ENCODE results near the gene SPHK2. TPM values are rescaled to one million over a fixed set of nuclear protein-coding genes. Genes with fewer than 3 reads are reported as not detected.

Gene SPHK2
- polyA plus RNA-seq, 2 of the 4 experiments (the other 2 are of a cell fraction) = 6.1 to 18.3 TPM

- H3K4me3 ChIP-seq = no peak overlapping the region
- H3K4me2 ChIP-seq = peak overlapping the region; percentile 100
- FAIRE-seq = no peak
- DNase-seq (ENCODE audit: low read depth in 1 of 2, low spot score in 1 of 2) = no peak
- ChIA-PET CTCF (interaction anchor here (0.5 to 2.0 kb wide), 10 partner anchors 9 to 515 kb away, joined by 3 to 6 read pairs (median 3); partner anchors contain the start of genes CA11 and FAM83E), POLR2A (interaction anchor here (0.5 to 1.5 kb wide), 5 partner anchors 9 to 77 kb away, joined by 3 to 18 read pairs (median 8); partner anchors contain the start of genes CA11, RPL18 and SPHK2)
- H3K27ac ChIP-seq = peak overlapping the region; percentile 86 to 92
- TF ChIP-seq TP53 (CRISPR knock-in tag; IDR thresholded peaks at IDR 0.05) = no peak
- TF ChIP-seq JUNB (IDR thresholded peaks at IDR 0.05) = 0 out of 2 replicates have a peak, but pooled peaks have one; percentile 10
- H3K9me3 ChIP-seq = no peaks in the 10 kb centered on the region
- no peak for ATAC-seq
- WGBS (ENCODE audit: missing lambda C conversion rate) = 79% methylated on average over 22 of the region's 22 CpGs
- H3K4me1 ChIP-seq = peaks cover 50% of the 10 kb centered on the region
These were observed 14.1 kb downstream of the SPHK2 start for GRCh38 chr19:48633148-48634035.

DNA sequence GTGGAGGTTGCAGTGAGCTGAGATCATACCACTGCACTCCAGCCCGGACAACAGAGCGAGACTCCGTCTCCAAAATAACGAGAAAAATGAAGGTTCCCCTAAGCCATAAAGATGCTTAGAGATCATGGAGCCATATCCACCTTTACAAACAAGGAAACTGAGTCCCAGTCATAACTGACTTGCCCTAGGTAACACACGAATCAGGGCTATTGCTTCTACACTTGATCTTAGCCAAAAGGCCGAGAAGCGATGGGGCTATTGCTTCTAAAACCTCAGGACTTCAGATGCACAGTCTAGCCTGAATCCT is 14.7 kb downstream of the SPHK2 start:
- DNase-seq (ENCODE audit: low read depth in 1 of 2, low spot score in 1 of 2) (no peak), FAIRE-seq (no peak), ATAC-seq (no peak)
- Histone ChIP-seq H3K27ac (peak overlapping the region; percentile 86 to 92), H3K4me1 (peaks cover 55% of the 10 kb centered on the region), H3K4me3 (no peak overlapping the region; the same call in 2 of the 3 replicates), H3K4me2 (peak overlapping the region; percentile 100), H3K9me3 (no peaks in the 10 kb centered on the region)
- CTCF ChIA-PET = interaction anchor here (0.5 to 2.0 kb wide), 8 partner anchors 10 to 515 kb away, joined by 3 to 6 read pairs (median 4); partner anchors contain the start of genes CA11 and FAM83E
- POLR2A ChIA-PET = interaction anchor here (0.5 to 1.5 kb wide), 5 partner anchors 10 to 77 kb away, joined by 3 to 18 read pairs (median 8); partner anchors contain the start of genes CA11, RPL18 and SPHK2
- TF ChIP-seq SREBF2 (IDR thresholded peaks at IDR 0.05) (no peak), JUN (IDR thresholded peaks at IDR 0.05) (no peak), ZC3H11A (IDR thresholded peaks at IDR 0.05) (no peak), FOSB (CRISPR knock-in tag; IDR thresholded peaks at IDR 0.05) (no peak), PHF8 (IDR thresholded peaks at IDR 0.05; ENCODE audit: borderline replicate concordance, low read depth) (no peak), HDAC2 (IDR thresholded peaks at IDR 0.05) (no peak), RFX5 (IDR thresholded peaks at IDR 0.05) (no peak), POLR2AphosphoS2 (conservative IDR thresholded peaks at IDR 0.05; ENCODE audit: low read length) (no peak), RCOR1 (IDR thresholded peaks at IDR 0.05; ENCODE audit: low read depth, low read length) (no peak), ESRRA (IDR thresholded peaks at IDR 0.05; ENCODE audit: borderline replicate concordance, low read length) (no peak), SMC3 (IDR thresholded peaks at IDR 0.05) (no peak)
- TF ChIP-seq, protein P1, sequence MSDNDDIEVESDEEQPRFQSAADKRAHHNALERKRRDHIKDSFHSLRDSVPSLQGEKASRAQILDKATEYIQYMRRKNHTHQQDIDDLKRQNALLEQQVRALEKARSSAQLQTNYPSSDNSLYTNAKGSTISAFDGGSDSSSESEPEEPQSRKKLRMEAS (IDR thresholded peaks at IDR 0.05) = no peak
- 75% methylated on average over 7 of the region's 7 CpGs for WGBS (ENCODE audit: missing lambda C conversion rate)

DNA sequence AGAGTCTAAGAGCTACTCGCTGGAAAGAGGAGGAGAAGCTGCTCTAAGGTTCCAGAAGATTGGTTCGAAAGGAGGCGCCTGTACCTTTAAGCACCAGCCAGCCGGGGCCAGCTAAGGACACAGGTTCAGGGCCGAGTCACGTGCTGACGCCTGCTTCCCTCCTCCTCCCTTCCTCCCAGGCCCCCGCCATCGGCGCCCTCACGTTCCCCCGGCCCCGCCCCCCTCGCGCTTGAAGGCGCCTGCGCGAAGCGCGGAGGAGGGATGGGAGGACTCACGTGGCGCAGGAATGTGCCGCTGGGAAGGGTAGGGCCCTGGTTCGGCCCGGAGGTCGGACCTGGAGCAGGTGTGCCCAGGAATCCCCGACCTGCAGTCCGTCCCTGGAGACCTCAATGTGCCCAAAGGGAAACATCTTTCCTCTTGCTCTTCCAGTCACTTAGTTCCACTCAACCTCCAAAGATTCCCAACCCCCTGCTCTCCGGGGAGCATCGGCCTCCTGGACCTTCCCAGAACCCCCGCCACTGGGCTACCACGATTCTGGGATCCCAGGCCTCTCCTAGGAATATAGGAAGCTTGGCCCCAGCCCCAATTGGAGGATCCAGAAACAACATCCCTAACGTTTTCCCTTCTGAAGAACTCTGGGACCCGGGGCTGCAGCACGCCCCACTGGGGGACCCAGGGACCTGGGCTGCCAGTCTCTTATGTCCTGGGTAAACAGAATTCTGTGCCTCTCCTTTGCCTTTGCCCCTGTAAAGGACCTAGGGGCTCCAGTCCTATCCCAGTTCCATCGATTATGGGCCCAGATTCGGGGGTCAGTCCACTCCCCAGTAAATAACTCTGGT is 15.3 kb downstream of the SPHK2 start:
- Histone ChIP-seq H3K4me3 (peak overlapping the region; percentile 71), H3K4me1 (peaks cover 55% of the 10 kb centered on the region), H3K27ac (peak overlapping the region; percentile 86 to 92), H3K9me3 (no peaks in the 10 kb centered on the region), H3K4me2 (peak overlapping the region; percentile 100)
- ATAC-seq (peak; percentile 21 to 52), DNase-seq (ENCODE audit: low read depth in 1 of 2, low spot score in 1 of 2) (peak; percentile 91 to 99), FAIRE-seq (peak; percentile 59)
- ChIA-PET CTCF (interaction anchor here (1.3 to 2.0 kb wide), 4 partner anchors 11 to 514 kb away, joined by 3 to 5 read pairs (median 4); partner anchors contain the start of gene FAM83E), POLR2A (interaction anchor here (0.5 to 1.5 kb wide), 5 partner anchors 11 to 78 kb away, joined by 3 to 18 read pairs (median 8); partner anchors contain the start of genes CA11, RPL18 and SPHK2)
- 4% methylated on average over 22 of the region's 37 CpGs for WGBS (ENCODE audit: missing lambda C conversion rate)
- TF ChIP-seq, protein P1 (IDR thresholded peaks at IDR 0.05) = peak; percentile 97; the same call in 1 of the 2 replicates
- TF ChIP-seq BHLHE40 (IDR thresholded peaks at IDR 0.05; ENCODE audit: low read depth, low read length) (peak; percentile 98), EP300 (IDR thresholded peaks at IDR 0.05) (peak in 1 of 2 experiments; percentile 49; a peak in 1 of 5 replicates), POLR2A (IDR thresholded peaks at IDR 0.05; ENCODE audit: low read length) (peak; percentile 67), SMC3 (IDR thresholded peaks at IDR 0.05) (no peak), TFCP2L1 (CRISPR knock-in tag; IDR thresholded peaks at IDR 0.05) (0 out of 2 replicates have a peak, but pooled peaks have one; percentile 32), FOSB (CRISPR knock-in tag; IDR thresholded peaks at IDR 0.05) (0 out of 2 replicates have a peak, but pooled peaks have one; percentile 38), E2F6 (IDR thresholded peaks at IDR 0.05; ENCODE audit: borderline replicate concordance, low read depth) (peak; percentile 94), HOXA7 (CRISPR knock-in tag; IDR thresholded peaks at IDR 0.05) (no peak), RFX5 (IDR thresholded peaks at IDR 0.05) (no peak), POLR2AphosphoS2 (conservative IDR thresholded peaks at IDR 0.05; ENCODE audit: low read length) (no peak), EHF (CRISPR knock-in tag; IDR thresholded peaks at IDR 0.05) (0 out of 2 replicates have a peak, but pooled peaks have one; percentile 21), MAZ (IDR thresholded peaks at IDR 0.05; ENCODE audit: borderline replicate concordance, low read depth, low read length) (peak; percentile 96), JUN (IDR thresholded peaks at IDR 0.05) (peak; percentile 73 to 86; a peak in 4 of 5 replicates), EHMT2 (IDR thresholded peaks at IDR 0.05; ENCODE audit: low read depth) (no peak), ZNF302 (CRISPR knock-in tag; IDR thresholded peaks at IDR 0.05) (no peak), MYC (IDR thresholded peaks at IDR 0.05; ENCODE audit: borderline replicate concordance, low read length) (peak; percentile 67)
- TF ChIP-seq, protein P2, sequence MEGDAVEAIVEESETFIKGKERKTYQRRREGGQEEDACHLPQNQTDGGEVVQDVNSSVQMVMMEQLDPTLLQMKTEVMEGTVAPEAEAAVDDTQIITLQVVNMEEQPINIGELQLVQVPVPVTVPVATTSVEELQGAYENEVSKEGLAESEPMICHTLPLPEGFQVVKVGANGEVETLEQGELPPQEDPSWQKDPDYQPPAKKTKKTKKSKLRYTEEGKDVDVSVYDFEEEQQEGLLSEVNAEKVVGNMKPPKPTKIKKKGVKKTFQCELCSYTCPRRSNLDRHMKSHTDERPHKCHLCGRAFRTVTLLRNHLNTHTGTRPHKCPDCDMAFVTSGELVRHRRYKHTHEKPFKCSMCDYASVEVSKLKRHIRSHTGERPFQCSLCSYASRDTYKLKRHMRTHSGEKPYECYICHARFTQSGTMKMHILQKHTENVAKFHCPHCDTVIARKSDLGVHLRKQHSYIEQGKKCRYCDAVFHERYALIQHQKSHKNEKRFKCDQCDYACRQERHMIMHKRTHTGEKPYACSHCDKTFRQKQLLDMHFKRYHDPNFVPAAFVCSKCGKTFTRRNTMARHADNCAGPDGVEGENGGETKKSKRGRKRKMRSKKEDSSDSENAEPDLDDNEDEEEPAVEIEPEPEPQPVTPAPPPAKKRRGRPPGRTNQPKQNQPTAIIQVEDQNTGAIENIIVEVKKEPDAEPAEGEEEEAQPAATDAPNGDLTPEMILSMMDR (IDR thresholded peaks at IDR 0.05) = no peak
- TF ChIP-seq, protein P3, sequence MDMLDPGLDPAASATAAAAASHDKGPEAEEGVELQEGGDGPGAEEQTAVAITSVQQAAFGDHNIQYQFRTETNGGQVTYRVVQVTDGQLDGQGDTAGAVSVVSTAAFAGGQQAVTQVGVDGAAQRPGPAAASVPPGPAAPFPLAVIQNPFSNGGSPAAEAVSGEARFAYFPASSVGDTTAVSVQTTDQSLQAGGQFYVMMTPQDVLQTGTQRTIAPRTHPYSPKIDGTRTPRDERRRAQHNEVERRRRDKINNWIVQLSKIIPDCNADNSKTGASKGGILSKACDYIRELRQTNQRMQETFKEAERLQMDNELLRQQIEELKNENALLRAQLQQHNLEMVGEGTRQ (IDR thresholded peaks at IDR 0.05) = peak; percentile 93

Data from A549 (cell line).